GM13976 (cell line): Measurements from ENCODE around the gene ALPP.
"Not testable (repeated sequence)": the region's sequence is repeated elsewhere in the genome, so short reads cannot be mapped to it uniquely, and the experiment has no call there.

Experiments
- DNase-seq: peaks from one replicate; pipeline ENCODE4 v3.0.0; 2012; ENCODE audit warnings: low spot score
- in situ Hi-C: fragments of 300-500 bp; cut with MboI; formaldehyde crosslinking; loops from one replicate; pipeline ENCODE4 v1.12.0; 2022; ENCODE audit warnings: low sequenced_read_pairs, mixed read lengths, inconsistent platforms; ENCODE audit not compliant: unreplicated experiment
- TF ChIP-seq, protein P1 (sequence below): IDR thresholded peaks from 2 replicates; pipeline ENCODE4 v1.5.1; 2012; ENCODE audit warnings: borderline replicate concordance, mild to moderate bottlenecking; ENCODE audit not compliant: insufficient read depth; ENCODE audit errors: extremely low read depth, missing control alignments, control extremely low read depth

The ALPP gene

DNA sequence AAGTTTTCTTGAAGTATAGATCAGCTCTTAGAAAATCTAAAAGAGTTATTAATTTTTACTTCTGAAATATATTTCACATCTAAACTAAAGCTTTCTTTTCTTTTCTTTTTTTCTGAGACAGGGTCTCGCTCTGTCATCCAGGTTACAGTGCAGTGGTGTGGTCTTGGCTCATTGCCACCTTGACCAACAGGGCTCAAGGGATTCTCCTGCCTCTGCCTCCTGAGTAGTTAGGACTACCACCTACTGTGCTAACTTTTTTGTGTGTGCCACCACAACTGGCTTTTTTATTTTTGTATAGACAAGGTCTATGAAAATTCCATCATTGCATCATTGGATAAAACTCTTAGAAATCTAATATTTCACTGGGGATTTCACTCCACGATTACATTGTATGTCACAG is 18.1 kb downstream of the ALPP start:
- no peak for DNase-seq
- TF ChIP-seq, protein P1, sequence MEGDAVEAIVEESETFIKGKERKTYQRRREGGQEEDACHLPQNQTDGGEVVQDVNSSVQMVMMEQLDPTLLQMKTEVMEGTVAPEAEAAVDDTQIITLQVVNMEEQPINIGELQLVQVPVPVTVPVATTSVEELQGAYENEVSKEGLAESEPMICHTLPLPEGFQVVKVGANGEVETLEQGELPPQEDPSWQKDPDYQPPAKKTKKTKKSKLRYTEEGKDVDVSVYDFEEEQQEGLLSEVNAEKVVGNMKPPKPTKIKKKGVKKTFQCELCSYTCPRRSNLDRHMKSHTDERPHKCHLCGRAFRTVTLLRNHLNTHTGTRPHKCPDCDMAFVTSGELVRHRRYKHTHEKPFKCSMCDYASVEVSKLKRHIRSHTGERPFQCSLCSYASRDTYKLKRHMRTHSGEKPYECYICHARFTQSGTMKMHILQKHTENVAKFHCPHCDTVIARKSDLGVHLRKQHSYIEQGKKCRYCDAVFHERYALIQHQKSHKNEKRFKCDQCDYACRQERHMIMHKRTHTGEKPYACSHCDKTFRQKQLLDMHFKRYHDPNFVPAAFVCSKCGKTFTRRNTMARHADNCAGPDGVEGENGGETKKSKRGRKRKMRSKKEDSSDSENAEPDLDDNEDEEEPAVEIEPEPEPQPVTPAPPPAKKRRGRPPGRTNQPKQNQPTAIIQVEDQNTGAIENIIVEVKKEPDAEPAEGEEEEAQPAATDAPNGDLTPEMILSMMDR = no peak
- in situ Hi-C loops = no loop called here

DNA sequence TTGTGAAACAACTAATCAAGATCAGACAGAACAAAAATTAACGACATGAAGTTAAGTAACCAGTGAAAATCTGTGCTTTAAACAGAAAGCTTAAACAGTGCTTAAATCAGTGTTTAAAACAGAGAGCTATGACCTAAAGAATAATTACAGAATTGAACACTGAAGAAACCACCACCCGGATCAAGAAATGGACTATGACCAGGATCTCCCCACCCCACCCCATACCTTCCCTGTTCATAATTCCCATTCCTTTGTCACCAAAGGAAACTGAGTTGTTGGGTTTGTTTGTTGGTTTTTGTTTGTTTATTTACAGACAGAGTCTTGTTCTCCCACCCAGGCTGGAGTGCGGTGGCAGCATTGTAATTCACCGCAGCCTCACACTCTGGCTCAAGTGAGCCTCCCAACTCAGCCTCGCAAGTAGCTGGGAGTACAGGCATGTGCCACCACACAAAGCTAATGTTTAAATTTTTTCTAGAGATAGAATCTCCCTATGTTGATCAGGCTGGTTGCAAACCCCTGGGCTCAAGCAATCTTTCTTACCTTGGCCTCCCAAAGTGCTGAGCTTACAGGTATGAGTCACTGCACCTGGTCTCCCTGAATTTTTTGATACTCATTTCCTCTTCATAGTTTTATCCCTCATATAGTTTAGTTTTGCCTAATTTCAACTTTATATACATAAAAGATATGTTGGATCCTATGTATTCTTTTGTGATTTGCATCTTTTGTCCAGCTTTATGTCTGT is 19.9 kb downstream of the ALPP start:
- in situ Hi-C loops = no loop called here
- TF ChIP-seq, protein P1 = no peak

DNA sequence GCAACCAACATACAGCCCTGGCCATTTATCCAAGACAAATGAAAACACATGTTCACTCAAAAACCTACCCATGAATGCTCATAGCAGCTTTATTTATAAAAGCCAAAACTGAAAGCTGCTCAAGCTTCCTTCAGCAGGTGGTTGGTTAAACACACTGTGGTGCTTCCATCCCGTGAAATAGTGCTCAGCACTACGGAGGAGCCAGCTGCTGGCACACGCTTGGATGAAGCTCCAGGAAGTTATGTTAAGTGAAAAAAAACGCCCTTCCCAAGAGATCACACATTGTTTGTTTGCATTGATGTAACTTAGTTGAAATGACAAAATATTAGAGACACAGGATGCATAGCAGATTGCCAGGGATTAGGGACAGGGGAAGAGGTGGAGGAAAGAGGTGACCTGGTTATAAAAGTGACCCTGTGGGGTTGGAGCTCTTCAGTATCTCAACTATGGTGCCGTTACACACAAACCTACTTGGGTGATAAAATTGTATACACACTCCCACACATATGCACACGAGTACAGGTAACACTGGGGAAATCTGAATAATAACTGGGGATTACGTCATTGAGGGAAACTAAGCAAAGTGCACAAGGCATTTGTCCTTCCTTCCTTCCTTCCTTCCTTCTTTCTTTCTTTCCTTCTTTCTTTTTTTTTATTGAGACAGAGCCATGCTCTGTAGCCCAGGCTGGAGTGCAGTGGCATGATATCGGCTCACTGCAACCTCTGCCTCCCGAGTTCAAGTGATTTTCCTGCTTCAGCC is 21.9 kb downstream of the ALPP start:
- in situ Hi-C loops = no loop called here
- TF ChIP-seq, protein P1 = no peak
- DNase-seq = no peak

More for the DNA sequence above, 19.9 kb downstream of the ALPP start:
- DNase-seq = no peak

DNA sequence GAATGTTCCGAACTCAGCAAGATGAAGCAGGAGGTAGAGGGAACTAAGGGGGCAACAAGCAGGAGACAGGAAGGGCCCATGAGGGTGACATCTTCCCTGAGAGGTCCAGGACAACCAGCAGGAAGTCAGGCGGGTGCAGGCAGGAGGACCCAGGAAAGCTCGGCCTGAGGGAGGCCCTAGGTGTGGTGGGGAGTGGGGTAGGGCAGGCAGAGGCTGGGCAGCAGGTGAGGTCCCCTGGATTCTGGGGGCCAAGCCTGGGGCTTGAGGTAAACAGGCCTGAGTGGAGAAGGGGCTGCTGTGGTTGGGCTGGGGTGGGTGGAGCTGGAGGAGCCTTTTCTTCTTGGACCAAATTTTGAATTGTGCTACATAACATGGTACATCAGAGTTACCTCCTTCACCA is 24.0 kb downstream of the ALPP start:
- in situ Hi-C loops = no loop called here
- TF ChIP-seq, protein P1 = no peak
- DNase-seq = no peak

DNA sequence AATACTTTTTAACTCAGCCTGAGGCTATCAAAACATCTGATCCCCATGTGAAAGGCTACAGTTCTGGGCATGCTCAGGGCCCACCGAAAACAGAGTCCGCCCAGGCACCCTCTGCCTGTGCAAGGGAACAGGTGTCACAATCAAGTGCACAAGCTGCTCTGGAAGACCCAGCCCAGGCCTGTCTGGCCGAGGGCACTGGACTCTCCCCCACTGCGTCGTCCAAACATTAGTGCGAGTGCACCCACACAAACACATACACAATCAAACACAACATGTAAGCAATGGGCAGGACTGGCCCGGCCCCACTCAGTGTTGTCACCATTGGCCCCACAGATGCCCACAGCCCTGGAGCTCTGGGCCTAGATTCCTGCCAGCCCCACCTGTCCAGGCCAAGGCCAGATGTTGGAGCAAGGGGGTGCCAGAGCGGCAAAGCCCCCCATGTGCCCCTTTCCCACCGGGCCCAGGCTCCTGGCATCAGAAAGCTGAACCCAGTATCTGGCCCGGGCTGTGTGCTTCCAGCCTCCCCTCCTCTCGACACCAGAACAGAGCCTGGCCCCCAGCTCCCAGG is 27.5 kb downstream of the ALPP start:
- TF ChIP-seq, protein P1 = no peak
- no peak for DNase-seq
- in situ Hi-C loops = no loop called here

DNA sequence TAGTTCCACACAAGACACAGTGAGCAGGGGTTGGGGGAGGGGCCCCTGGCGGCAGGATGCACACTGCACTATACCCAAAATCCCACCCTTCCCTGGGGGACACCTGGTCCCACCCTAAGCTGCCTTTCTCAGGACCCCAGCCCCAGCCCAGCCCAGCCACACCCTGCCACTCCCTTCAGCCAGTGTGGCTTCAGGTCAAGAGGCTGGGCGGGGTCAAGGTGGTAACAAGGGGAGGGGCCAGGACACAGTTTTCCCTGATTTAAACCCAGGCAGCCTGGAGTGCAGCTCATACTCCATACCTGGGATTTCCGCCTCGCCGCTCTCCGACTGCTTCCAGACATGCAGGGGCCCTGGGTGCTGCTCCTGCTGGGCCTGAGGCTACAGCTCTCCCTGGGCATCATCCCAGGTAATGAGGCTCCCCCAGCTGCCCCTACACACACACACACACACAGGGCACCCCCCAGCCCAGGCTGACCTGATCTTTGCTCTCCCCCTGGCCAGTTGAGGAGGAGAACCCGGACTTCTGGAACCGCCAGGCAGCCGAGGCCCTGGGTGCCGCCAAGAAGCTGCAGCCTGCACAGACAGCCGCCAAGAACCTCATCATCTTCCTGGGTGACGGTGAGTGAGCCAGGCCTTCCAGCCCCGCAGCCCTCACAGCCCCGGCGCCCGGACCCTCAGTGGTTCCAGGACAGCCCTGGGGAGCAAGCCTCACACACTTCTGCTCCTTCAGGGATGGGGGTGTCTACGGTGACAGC is 28.2 kb downstream of the ALPP start, which contains the start of gene ALPG:
Gene ALPG, plus strand, starts transcription at position 289 of the 755 bp plus-strand sequence. Its CDS starts 51 bp downstream, at position 340.
- TF ChIP-seq, protein P1 = no peak

DNA sequence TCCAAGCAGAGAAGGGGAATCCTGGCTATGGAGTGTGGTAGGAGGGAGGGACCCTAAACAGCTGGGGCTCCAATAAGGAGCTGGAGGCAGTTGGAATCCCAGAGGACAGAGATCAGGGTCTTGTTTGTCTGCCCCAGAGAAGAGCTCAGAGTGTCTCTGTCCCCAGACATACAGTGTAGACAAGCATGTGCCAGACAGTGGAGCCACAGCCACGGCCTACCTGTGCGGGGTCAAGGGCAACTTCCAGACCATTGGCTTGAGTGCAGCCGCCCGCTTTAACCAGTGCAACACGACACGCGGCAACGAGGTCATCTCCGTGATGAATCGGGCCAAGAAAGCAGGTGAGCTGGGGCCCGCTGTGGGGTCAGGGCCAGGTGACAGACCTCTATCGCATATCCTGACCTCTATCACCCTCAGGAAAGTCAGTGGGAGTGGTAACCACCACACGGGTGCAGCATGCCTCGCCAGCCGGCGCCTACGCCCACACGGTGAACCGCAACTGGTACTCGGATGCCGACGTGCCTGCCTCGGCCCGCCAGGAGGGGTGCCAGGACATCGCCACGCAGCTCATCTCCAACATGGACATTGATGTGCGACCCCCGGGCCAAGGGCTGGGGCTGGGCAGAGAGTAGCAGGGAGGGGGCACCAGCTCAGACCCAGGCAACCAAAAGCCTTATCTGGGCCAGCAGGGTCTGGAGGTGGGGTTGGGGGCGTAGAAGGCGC is 29.0 kb downstream of the ALPP start:
- DNase-seq, in situ Hi-C loops: not testable (repeated sequence)

More for the DNA sequence above, 28.2 kb downstream of the ALPP start, which contains the start of gene ALPG:
- in situ Hi-C loops = no loop called here
- DNase-seq = no peak

DNA sequence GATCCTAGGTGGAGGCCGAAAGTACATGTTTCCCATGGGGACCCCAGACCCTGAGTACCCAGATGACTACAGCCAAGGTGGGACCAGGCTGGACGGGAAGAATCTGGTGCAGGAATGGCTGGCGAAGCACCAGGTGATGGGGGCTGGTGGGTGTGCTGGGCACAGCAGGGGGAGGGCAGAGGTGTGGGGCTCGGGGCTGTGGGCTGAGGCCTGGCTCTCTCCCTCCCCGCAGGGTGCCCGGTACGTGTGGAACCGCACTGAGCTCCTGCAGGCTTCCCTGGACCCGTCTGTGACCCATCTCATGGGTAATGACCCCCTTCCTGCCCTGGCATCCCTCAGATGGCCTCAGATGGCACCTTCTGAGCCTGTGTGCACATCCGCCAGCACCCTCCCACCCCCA is 29.7 kb downstream of the ALPP start:
- in situ Hi-C loops, DNase-seq: not testable (repeated sequence)

DNA sequence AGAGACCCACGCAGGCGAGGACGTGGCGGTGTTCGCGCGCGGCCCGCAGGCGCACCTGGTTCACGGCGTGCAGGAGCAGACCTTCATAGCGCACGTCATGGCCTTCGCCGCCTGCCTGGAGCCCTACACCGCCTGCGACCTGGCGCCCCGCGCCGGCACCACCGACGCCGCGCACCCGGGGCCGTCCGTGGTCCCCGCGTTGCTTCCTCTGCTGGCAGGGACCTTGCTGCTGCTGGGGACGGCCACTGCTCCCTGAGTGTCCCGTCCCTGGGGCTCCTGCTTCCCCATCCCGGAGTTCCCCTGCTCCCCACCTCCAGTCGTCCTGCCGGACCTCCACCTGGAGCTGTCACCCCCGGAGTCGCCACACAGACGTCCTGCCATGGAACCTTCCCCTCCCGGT is 31.1 kb downstream of the ALPP start:
- in situ Hi-C loops, DNase-seq: not testable (repeated sequence)
